KBM-7 (cell line): Measurements from ENCODE around the gene VPS13D.
"Not testable (repeated sequence)": the region's sequence is repeated elsewhere in the genome, so short reads cannot be mapped to it uniquely, and the experiment has no call there.

Experiments used
- DNase-seq: peaks from one replicate; pipeline ENCODE4 v3.0.0-alpha.2; 2015
- in situ Hi-C: fragments of 300-500 bp; cut with MboI; formaldehyde crosslinking; loops from 2 replicates; pipeline ENCODE4 v1.14.3; 2020; ENCODE audit warnings: low sequenced_read_pairs, low pct_unique_long_range_greater_than_20kb, mixed read lengths

The VPS13D gene

GRCh38 chr1:12448746-12449177 is 218.9 kb downstream of the VPS13D start:
- no peak for DNase-seq
- in situ Hi-C loops, result no loop called here

GRCh38 chr1:12450090-12450755 is 220.4 kb downstream of the VPS13D start:
- no peak for DNase-seq

GRCh38 chr1:12450756-12451559 is 221.1 kb downstream of the VPS13D start:
- in situ Hi-C loops, result no loop called here
- DNase-seq, result no peak

More at GRCh38 chr1:12450090-12450755, 220.4 kb downstream of the VPS13D start:
- in situ Hi-C loops, result no loop called here

GRCh38 chr1:12451560-12451900 is 221.7 kb downstream of the VPS13D start:
- in situ Hi-C loops, result no loop called here
- DNase-seq, result no peak

- DNase-seq, result no peak
- in situ Hi-C loops, result no loop called here
Measured at GRCh38 chr1:12452262-12452661, 222.4 kb downstream of the VPS13D start.

GRCh38 chr1:12453400-12454343 is 223.8 kb downstream of the VPS13D start:
- in situ Hi-C loops, result no loop called here
- no peak for DNase-seq

- DNase-seq, result no peak
- in situ Hi-C loops, result no loop called here
Measured at GRCh38 chr1:12454406-12455391, 224.9 kb downstream of the VPS13D start.

GRCh38 chr1:12456081-12456480 is 226.3 kb downstream of the VPS13D start:
- in situ Hi-C loops, result not testable (repeated sequence)

GRCh38 chr1:12456979-12457378 is 227.1 kb downstream of the VPS13D start:
- in situ Hi-C loops, result no loop called here
- no peak for DNase-seq

More at GRCh38 chr1:12456081-12456480, 226.3 kb downstream of the VPS13D start:
- DNase-seq, result not testable (repeated sequence)

- DNase-seq, result no peak
- in situ Hi-C loops, result no loop called here
Measured at GRCh38 chr1:12457771-12458170, 227.9 kb downstream of the VPS13D start.

- no peak for DNase-seq
- in situ Hi-C loops, result no loop called here
Measured at GRCh38 chr1:12458571-12458970, 228.7 kb downstream of the VPS13D start.

- in situ Hi-C loops, result no loop called here
- DNase-seq, result no peak
Measured at GRCh38 chr1:12460121-12460520, 230.3 kb downstream of the VPS13D start.

- DNase-seq, result no peak
- in situ Hi-C loops, result no loop called here
Measured at GRCh38 chr1:12460911-12461621, 231.2 kb downstream of the VPS13D start.

GRCh38 chr1:12461754-12462153 is 231.9 kb downstream of the VPS13D start:
- in situ Hi-C loops, result no loop called here
- no peak for DNase-seq

GRCh38 chr1:12462586-12462985 is 232.8 kb downstream of the VPS13D start:
- in situ Hi-C loops, result no loop called here
- no peak for DNase-seq

GRCh38 chr1:12464045-12464461 is 234.2 kb downstream of the VPS13D start:
- DNase-seq, result no peak

GRCh38 chr1:12464598-12465056 is 234.8 kb downstream of the VPS13D start:
- DNase-seq, result no peak
- in situ Hi-C loops, result no loop called here

More at GRCh38 chr1:12464045-12464461, 234.2 kb downstream of the VPS13D start:
- in situ Hi-C loops, result no loop called here

GRCh38 chr1:12465126-12465525 is 235.3 kb downstream of the VPS13D start:
- no peak for DNase-seq
- in situ Hi-C loops, result no loop called here
